ENCODE results near the gene ABR. TPM values are rescaled to one million over a fixed set of nuclear protein-coding genes. Genes with fewer than 3 reads are reported as not detected.

ABR gene
- polyA plus RNA-seq, 3 donors, result 19.8 to 160 (median 26.0) TPM

GRCh38 chr17:1095090-1095852 lies 84.5 kb downstream of the ABR start:
- no peak for TF ChIP-seq CTCF (IDR thresholded peaks at IDR 0.05)
- peak overlapping the region; percentile 85 for H3K9ac ChIP-seq (ENCODE audit: insufficient read depth, low read length, poor library complexity, severe bottlenecking)
- Mint-ChIP-seq H3K27ac (peak overlapping the region; percentile 98 to 99 (median 99)), H3K4me3 (peak overlapping the region; percentile 48 to 73), H3K9me3 (no peaks in the 10 kb centered on the region), H3K27me3 (ENCODE audit: low read depth in 3 of 3) (peaks cover 0 to 4% (median 3%) of the 10 kb centered on the region in 3 donors), H3K36me3 (peaks cover 45 to 62% of the 10 kb centered on the region in 2 donors), H3K4me1 (peaks cover 67% of the 10 kb centered on the region)
- peaks cover 61 to 71% of the 10 kb centered on the region in 2 donors for H3K4me1 ChIP-seq (ENCODE audit: control insufficient read depth in 1 of 2, insufficient read depth in 2 of 2, low read length in 2 of 2)
- H2AFZ ChIP-seq (ENCODE audit: insufficient read depth, low read depth, low read length, poor library complexity, severe bottlenecking), result peak overlapping the region; percentile 61
- intact Hi-C loops (cut with micrococcal nuclease), result loop anchor here in 1 of 2 donors (1.0 kb wide), 1 partner anchor 15 kb away; no protein-coding TSS in a partner anchor
- peaks cover 31 to 53% of the 10 kb centered on the region in 2 donors for H3K36me3 ChIP-seq (replicated peaks in 1 of 2; ENCODE audit: control insufficient read depth in 1 of 2, insufficient read depth in 2 of 2, low read length in 2 of 2)
- H4K20me1 ChIP-seq (ENCODE audit: insufficient read depth, low read length), result peaks cover 21% of the 10 kb centered on the region
- no peaks in the 10 kb centered on the region for H3K9me3 ChIP-seq (replicated peaks in 1 of 2; ENCODE audit: control insufficient read depth in 1 of 2, insufficient read depth in 1 of 2, low read length in 2 of 2)
- H3K27me3 ChIP-seq (ENCODE audit: control insufficient read depth in 2 of 2, insufficient read depth in 2 of 2, low read length in 2 of 2), result no peaks in the 10 kb centered on the region
- DNase-seq, result peak; percentile 86 to 97 (median 90)
- peak overlapping the region; percentile 97 to 99 for H3K27ac ChIP-seq (ENCODE audit: low read depth in 1 of 2, low read length in 2 of 2)
- peak overlapping the region; percentile 70 for H3K4me2 ChIP-seq (replicated peaks; ENCODE audit: extremely low read depth, low read length, poor library complexity, severe bottlenecking)
- H3K4me3 ChIP-seq (replicated peaks in 1 of 3; ENCODE audit: low read depth in 2 of 3, low read length in 3 of 3), result peak overlapping the region in 1 of 3 experiments; percentile 61
- peaks cover 66% of the 10 kb centered on the region for H3K79me2 ChIP-seq (ENCODE audit: insufficient read depth, low read length)
- WGBS (ENCODE audit: insufficient coverage), result 14% methylated on average over 13 of the region's 31 CpGs

GRCh38 chr17:1094591-1094990 lies 85.2 kb downstream of the ABR start:
- peaks cover 63% of the 10 kb centered on the region for H3K79me2 ChIP-seq (ENCODE audit: insufficient read depth, low read length)
- H3K4me1 Mint-ChIP-seq, result peaks cover 74% of the 10 kb centered on the region
- peak overlapping the region; percentile 70 for H3K4me2 ChIP-seq (replicated peaks; ENCODE audit: extremely low read depth, low read length, poor library complexity, severe bottlenecking)
- peak overlapping the region; percentile 85 for H3K9ac ChIP-seq (ENCODE audit: insufficient read depth, low read length, poor library complexity, severe bottlenecking)
- WGBS (ENCODE audit: insufficient coverage), result 93% methylated on average over 4 of the region's 6 CpGs
- peak overlapping the region; percentile 98 to 99 (median 99) for H3K27ac Mint-ChIP-seq
- H3K36me3 ChIP-seq (replicated peaks in 1 of 2; ENCODE audit: control insufficient read depth in 1 of 2, insufficient read depth in 2 of 2, low read length in 2 of 2), result peaks cover 32 to 53% of the 10 kb centered on the region in 2 donors
- H3K9me3 ChIP-seq (replicated peaks in 1 of 2; ENCODE audit: control insufficient read depth in 1 of 2, insufficient read depth in 1 of 2, low read length in 2 of 2), result no peaks in the 10 kb centered on the region
- no peak for DNase-seq
- H3K27me3 ChIP-seq (ENCODE audit: control insufficient read depth in 2 of 2, insufficient read depth in 2 of 2, low read length in 2 of 2), result no peaks in the 10 kb centered on the region
- H2AFZ ChIP-seq (ENCODE audit: insufficient read depth, low read depth, low read length, poor library complexity, severe bottlenecking), result no peak overlapping the region
- TF ChIP-seq CTCF (IDR thresholded peaks at IDR 0.05), result no peak
- intact Hi-C loops (cut with micrococcal nuclease), result no loop called here
- H3K4me1 ChIP-seq (ENCODE audit: control insufficient read depth in 1 of 2, insufficient read depth in 2 of 2, low read length in 2 of 2), result peaks cover 67 to 78% of the 10 kb centered on the region in 2 donors
- H3K36me3 Mint-ChIP-seq, result peaks cover 46 to 61% of the 10 kb centered on the region in 2 donors
- no peaks in the 10 kb centered on the region for H3K9me3 Mint-ChIP-seq
- H3K4me3 ChIP-seq (replicated peaks in 1 of 3; ENCODE audit: low read depth in 2 of 3, low read length in 3 of 3), result peak overlapping the region in 1 of 3 experiments; percentile 9
- H3K4me3 Mint-ChIP-seq, result peak overlapping the region; percentile 51 to 59
- peaks cover 0 to 4% (median 3%) of the 10 kb centered on the region in 3 donors for H3K27me3 Mint-ChIP-seq (ENCODE audit: low read depth in 3 of 3)
- H4K20me1 ChIP-seq (ENCODE audit: insufficient read depth, low read length), result peaks cover 27% of the 10 kb centered on the region
- H3K27ac ChIP-seq (ENCODE audit: low read depth in 1 of 2, low read length in 2 of 2), result peak overlapping the region; percentile 97 to 99
